ENCODE data around the gene MAP2.
"Not testable (repeated sequence)": the region's sequence is repeated elsewhere in the genome, so short reads cannot be mapped to it uniquely, and the experiment has no call there.

The MAP2 gene

DNA sequence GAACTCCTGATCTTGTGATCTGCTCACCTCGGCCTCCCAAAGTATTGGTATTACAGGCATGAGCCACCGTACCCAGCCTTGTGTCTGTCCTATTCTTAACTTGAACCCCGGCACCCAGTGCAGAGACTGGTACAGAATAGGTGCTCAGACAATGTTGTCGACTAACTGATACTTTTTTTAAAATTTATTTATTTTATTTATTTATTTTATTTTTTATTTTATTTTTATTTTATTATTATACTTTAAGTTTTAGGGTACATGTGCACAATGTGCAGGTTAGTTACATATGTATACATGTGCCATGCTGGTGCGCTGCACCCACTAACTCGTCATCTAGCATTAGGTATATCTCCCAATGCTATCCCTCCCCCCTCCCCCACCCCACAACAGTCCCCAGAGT is 174.4 kb downstream of the MAP2 start:
- not testable (repeated sequence) for DNase-seq

DNA sequence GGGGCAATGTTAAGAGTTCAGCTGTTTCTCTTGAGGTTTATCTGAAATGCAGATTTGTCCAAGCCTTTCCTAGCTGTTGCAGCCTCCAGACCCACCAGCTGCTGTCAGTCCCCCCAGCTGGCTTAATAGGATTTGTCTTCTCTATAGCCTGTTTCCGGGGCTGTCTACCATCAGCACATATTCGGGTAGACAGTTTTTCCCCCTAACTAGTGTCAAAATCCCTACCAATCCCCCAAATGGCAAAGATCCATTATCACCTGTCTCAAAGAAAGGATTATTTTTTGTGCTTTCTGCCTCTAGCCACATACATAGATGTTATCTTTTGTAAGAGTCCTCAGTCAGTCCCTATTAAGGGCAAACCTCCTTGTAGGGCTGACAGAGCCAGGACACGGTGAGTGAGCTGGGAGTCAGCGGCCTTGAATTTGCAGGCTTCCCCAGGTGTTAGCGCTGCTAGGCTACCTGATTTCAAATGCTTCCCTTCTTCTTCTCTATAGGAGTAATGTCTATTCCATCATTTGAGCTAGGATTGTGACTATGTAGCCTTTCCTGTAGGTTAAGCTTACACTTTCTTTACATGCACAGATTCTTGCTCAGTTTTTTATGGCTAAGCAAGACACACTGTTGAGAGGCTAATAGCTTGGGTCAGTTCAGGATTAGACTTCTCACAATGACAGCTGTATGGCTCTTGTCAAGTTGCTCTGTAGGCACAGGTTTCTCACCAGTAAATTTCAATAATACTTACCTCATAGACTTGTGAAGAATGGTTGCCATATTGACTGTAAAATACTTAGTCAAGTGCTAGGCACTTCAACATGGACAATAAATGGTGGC is 176.7 kb downstream of the MAP2 start:
- DNase-seq, result no peak

DNA sequence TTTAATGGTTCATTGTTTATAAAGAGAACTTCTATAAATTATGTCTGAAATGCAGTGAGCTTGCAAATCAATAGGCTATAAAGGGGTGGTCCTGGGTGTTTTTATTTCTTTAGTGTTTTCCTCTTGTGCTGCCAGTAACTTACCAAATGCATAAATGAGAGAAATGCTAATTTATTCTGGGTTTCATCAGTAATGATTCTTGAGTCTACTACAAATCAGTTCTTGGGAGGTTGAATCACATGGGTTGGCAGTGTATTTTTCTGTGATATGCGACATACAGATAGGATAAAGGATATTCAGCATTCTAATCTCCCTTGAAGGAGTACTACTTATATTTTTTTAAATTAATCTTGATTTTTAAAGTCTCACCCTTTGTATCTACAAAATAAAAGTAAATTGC is 177.7 kb downstream of the MAP2 start:
- DNase-seq, result no peak

DNA sequence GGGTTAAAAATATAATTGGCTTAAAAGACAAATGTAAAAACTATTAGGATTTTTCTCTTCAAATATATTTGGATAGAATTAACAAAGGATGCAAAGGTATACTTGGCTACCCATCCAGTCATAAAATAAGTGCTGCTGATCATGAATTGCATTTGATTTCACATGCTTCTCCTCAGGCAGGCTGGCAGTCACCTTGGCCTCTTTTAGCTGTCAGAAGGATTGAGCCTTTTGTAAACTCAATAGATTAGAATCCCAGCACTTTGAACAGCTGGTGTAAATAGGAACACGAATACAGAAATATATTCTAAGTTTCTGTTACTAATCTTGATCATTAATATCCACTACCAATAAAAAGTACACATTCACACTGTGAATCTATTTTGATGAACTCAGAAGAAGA is 178.4 kb downstream of the MAP2 start:
- DNase-seq, result no peak

DNA sequence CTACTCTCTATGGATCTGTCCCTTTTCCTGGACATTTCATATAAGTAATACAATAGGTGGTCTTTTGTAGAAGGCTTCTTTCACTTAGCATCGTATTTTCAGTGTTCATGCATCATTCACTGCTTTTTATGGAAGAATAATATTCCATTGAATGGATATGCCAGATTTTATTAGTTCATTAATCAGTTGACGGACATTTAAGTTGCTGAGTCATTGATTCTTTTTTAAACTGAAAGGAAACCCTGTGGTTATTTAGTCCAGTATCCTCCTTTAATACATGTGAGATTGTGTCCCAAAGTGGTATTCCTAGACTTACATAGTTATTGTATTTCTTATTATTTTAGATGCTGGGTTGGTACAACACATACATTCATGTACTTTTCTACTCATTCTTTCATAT is 185.7 kb downstream of the MAP2 start:
- DNase-seq, result no peak

DNA sequence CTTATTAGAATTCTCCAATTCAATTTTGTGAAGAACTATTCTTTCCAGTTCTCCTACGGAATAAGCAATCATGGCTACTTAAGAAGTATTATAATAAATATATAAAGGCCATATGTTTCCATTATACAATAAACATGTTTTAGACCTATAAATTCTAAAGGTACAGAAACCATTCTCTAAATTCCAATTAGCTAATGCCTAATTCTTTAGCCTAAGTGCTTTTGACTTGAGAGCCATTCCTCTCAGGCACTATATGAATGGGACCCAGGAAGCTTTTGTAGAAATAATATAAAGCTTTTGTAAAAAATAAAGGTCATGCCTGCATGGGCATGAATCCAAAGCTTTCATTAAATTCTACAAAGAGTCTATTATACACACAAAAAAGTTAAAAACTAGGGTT is 186.8 kb downstream of the MAP2 start:
- no peak for DNase-seq

DNA sequence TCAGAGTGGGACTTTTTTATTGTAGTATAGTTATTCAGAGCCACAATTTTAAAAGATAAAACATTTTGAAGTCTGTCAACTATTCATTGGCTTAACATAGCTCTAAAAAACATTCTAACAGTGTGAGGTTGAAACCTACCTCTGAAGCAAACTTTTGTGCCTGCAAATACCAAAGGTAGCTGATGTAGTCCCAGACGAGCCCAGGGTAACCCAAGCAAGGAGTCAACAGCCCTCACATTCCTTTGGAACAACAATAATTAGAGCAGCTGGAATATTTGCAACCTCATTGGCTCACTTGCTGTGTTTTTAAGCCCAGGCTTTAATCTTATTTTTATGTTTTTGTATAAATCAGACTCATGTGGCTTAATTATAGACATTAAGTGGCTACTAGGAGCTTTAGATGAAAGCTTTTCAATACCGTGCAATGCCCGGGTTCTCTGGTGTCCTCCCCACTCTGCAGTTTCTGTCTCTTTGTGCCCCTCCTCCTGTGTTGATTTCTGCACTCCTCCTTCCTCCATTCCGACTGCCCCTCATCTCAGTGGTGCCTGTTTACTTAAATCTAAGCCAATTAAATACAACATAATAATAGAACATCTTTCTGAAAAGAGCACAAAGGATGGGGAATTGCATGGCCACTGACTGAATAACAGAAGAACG is 189.9 kb downstream of the MAP2 start:
- DNase-seq, result no peak

DNA sequence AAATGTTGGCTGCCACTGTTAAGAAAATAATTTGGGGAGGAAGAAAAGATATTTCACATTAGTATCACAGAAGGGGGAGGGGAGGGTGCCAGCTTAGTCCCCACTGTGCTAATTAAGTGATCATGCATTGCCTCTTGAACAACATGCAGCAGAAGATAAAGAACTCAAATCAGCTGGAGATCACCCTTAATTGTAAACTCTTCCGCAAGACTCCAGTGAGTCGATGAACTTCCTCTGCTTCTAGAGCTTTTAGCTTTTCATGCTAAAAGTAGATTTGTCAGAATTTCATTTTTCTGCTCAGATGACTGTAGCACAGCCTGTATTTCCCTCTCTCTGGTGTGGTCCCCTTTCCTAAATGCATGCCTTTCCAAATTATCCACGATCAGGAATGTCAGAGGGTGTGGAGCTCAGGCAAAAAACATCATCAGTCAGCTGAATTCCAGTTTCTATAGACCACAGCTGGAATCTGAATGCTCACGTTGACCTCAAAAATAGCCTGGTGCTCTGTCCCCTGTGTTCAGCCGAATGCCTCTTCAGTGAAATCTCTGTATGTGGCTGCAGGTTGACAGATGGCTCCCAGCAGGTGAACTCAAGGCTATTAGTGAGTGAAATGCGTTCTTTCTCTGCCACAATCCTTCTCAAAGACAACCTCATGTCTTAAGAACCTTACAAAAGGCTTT is 191.0 kb downstream of the MAP2 start:
- DNase-seq, result no peak

DNA sequence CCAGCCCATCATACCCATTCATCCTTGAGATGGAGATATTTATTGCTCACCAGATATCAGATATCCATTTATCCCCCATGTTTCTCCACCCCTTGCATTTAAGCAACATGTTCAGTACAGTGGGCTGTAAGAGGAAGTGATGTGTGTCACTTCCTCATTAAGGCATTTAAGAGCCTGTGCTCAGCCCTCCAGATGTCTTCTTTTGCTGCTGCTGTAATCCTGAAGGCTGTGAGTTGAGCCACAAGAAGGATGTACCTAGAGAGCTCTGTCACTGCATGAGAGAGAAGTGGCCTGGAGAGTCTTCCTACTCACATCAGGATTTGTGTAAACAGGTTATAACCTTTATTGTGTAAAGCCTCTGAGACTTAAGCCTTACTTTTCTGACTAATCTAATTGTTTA is 195.9 kb downstream of the MAP2 start:
- DNase-seq, result no peak

DNA sequence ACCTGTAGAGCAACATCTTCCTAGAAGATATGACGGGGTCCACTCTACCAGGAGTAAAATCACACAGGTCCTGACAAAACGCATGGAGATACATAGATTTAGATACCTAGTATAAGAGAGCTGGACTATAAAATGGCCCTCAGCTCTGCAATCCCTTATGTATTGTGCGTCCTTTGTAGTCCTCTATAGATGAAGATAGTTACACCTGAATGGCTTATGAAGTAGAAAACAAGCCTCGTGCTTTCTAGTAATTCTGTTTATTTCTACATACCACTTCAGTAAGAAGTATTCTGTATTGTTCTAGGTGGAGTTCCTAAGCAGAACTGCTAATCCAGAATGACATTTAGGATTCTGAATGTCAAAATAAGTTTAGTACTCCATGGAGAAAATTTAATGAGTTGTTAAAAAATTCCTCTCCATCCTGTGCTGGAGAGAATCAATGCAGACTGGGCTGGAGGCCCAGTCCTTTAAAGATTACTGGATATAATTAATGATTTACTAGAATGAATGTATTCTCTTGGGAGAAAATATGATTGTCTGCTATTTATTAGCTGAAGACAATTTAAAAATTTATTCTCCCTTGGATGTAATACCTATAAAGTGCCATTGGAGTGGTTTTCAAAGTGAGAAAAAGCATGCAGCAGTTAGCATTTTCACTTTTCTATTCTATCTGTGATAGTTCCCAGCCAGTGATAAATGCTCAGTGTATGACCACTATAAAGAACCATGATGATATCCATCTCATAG is 200.5 kb downstream of the MAP2 start:
- DNase-seq, result no peak

DNA sequence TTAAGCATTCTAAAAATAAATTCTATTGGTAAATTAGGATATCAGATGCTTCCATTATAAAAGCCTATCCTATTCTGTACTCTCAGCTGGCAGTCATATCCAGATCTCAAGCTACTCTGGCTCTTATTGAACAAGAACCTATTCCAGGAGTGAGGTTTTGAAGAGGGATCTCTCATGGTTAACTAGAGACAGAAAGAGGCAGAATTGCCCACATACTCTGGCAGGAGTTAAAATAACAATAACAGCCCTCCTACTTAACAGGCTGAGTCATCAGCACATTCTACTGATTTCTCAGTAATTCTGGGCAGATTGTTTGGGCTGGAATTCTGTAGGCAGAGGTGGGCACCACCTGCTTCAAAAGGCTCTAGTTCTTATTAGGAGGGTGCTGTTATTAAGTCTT is 205.8 kb downstream of the MAP2 start:
- no peak for DNase-seq

DNA sequence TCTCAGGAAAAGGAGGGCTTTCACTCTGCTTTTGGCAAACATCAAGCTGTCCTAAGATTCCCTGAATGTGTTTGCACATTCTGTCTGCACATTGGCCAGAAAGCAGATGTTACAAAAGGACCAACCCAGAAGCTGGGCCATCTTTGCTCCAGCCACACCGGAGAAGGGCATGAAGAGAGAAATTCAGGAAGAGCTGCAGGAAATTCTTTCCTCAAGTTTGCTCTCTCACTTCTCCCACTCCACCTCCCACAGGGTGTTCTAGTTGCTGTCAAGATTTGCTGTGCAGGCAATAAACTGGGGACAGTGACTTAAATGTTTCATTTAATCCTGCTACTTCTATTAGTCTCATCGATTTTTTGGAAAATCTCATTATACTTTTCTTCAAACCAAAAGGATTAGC is 210.1 kb downstream of the MAP2 start:
- no peak for DNase-seq

DNA sequence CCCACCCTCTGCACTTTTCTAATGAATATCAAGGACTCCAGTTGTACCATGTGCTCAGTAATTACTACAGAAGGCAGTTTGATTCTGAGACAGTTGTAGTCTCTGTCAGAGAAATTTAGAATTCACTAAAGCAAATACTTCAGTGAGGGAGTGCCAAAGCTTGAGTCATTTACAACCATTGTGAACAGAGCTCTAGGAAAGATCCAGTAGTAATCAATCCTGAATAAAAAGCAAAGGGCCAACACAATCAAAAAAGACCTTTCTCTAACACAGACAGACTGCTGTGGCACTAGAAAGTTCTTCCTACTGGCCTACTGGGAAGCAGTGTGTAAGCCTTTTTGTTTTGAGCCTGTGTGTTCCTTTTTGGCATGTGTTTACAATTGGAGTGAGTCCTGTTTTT is 212.2 kb downstream of the MAP2 start:
- peak; percentile 2 for DNase-seq

DNA sequence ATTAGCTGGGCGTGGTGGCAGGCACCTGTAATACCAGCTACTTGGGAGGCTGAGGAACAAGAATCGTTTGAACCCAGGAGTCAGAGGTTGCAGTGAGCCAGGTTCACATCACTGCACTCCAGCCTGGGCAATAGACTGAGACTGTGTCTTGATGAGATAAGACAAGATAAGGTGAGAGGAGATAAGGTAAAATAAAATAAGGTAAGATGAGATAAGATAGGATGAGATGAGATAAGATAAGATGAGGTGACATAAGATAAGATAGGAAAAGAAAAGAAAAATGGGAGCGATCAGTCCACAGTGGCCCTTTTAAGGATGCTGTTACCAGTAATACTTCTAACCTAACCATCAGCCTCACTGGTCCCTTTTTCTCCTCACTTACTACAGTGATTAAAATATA is 213.4 kb downstream of the MAP2 start:
- no peak for DNase-seq

DNA sequence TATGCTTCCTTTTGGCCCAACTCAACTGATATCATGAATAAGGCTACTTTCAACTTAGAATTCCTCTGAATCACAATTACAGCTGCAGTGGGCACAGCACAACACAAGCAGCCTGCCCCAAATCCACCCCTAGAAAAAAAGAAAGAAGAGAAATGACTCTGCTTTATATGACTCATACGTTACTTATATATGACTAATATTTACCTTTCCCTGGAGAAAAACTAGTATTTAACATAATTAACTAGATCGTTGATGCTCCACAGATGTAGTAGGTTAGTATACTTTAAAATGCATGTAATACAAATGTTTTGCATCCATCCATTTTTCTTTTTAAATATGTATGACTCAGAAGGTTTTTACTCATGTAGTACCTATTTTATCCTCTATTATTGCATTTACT is 214.5 kb downstream of the MAP2 start:
- DNase-seq, result no peak

DNA sequence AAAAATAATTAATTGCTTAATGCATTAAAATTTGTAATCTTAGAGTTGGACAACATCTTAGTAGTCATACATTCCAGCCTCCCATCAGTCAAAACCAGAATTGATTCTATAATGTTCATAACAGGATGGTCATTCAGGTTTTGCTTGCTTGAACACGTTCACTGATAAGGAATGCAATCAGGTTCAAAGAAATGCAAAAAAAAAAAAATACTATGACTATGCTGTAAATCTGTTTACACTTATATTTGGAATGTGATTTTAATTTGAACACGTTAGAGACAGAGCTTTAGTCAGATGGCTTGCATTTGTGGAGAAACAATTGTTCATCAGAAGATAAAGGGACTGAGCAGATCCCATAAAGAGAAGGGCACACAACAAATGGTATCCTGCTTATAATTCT is 216.5 kb downstream of the MAP2 start:
- no peak for DNase-seq

DNA sequence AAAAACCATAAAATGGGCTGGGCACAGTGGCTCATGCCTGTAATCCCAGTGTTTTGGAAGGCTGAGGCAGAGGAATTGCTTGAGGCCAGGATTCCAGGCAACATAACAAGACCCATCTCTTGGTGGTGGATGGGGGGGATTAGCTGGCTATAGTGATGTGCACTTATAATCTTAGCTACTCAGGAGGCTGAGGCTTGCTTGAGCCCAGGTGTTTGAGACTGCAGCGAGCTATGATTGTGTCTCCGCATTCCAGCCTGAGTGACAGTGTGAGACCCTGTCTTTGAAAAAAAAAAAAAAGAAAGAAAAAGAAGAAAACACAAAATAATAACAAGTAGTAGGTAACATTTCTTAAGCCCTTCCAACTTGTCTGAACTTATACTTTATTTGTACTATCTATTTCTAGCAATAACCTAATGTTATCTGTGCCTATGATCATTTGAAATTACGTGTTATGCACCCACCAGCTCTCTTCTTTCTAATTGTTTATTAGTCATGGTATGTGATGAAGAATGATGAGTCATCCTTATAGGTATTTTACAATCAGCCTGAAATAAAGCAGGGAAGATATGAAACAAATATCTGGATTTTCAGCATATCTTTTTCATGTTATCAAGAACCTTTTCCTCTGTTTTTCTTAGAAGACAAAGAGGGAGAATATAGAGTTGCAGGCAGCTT is 218.4 kb downstream of the MAP2 start:
- no peak for DNase-seq

DNA sequence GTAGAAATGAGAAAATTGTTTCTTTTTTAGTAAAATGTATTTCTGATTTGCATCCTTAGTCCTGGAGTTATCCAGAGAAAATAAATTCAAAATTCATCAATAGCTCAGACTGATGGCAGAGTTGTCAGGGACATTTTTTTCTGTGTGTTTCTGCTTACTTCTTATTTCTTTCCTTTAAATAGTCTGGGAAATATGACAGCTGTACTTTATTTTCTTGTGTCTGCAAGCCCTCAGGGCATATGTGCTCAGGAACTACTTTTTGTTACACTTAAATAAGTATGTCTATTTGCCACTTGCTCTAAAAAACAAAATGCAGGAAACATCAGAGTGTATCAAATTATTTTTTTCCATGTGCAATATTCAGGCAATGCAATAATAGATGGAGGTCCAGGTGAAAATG is 221.0 kb downstream of the MAP2 start:
- DNase-seq, result no peak

DNA sequence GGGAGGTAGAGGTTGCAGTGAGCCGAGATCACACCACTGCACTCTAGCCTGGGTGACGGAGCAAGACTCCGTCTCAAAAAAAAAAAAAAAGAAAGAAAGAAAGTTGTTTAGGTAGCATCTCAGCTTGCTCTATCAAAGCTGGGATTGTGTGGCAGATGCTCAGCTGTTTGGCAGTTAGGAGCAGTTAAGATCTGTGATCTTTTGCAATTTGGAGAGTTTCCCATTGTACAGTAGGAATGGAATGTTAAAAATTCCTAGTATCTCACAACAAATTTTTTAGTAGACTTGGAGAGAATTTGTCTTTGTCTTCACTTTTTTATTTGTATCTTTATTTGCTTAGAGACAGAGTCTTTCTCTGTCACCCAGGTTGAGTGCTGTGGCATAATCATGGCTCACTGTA is 224.9 kb downstream of the MAP2 start:
- no peak for DNase-seq

DNA sequence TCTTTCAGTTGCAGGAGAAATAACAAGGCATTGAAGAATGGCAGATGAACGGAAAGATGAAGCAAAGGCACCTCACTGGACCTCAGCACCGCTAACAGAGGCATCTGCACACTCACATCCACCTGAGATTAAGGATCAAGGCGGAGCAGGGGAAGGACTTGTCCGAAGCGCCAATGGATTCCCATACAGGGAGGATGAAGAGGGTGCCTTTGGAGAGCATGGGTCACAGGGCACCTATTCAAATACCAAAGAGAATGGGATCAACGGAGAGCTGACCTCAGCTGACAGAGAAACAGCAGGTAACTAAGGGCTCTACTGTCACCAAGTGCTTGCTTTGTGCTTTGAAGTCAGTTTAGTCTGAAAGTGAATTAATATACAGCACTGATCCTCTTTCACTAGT is 229.3 kb downstream of the MAP2 start:
- DNase-seq, result no peak

DNA sequence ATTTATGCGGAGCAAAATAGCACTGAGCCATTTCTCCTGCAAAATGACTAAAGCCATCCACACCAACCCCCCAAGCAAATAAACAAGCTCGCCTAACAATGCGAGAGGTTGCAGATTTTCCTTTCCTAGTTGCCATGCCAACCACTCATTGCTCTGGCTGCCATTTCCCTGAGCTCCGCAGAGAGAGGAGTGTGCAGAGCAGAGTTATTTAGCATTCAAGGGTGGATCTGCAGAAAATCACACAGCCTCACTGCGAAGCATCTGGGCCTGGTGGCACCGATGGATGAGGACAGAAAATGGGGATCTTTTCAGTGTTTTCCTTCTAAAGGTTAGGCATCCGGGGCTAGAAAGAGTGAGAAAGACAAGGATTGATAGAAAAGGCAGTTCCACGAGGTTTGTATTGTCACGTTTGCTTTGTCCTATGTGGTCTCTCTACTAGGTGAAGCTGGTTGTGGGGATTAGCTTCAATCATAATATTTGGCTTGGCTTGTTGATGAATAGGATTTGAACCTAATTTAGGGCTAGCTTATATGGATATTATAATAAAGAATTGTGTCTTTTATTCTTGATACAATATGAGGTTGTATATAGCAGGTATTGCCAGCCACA is 237.5 kb downstream of the MAP2 start:
- DNase-seq, result peak; percentile 77

DNA sequence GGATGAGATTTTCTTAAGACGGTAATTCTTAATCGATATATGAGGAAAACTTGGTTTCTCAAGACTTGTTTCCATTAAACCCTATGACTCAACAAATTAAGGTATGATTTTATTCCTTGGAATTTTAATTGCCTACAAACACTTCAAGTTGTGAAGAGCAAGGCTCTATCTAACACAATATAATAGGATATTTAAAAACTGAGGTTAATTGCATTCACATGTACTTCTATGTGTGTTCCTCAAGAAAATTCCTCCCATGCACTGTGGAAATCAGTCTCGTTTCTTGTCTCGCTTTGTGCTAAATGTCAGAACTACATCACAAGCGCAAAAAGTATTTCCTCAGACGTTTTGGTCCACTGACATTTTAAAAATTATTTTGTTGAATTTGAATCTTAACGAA is 238.2 kb downstream of the MAP2 start:
- peak; percentile 12 for DNase-seq

Data from NCI-H1092 treated with DMSO at 0.1 percent for 48 hours (cell line).